ENCODE results near the gene CRYBG1.

- TF ChIP-seq, protein P1, sequence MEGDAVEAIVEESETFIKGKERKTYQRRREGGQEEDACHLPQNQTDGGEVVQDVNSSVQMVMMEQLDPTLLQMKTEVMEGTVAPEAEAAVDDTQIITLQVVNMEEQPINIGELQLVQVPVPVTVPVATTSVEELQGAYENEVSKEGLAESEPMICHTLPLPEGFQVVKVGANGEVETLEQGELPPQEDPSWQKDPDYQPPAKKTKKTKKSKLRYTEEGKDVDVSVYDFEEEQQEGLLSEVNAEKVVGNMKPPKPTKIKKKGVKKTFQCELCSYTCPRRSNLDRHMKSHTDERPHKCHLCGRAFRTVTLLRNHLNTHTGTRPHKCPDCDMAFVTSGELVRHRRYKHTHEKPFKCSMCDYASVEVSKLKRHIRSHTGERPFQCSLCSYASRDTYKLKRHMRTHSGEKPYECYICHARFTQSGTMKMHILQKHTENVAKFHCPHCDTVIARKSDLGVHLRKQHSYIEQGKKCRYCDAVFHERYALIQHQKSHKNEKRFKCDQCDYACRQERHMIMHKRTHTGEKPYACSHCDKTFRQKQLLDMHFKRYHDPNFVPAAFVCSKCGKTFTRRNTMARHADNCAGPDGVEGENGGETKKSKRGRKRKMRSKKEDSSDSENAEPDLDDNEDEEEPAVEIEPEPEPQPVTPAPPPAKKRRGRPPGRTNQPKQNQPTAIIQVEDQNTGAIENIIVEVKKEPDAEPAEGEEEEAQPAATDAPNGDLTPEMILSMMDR (conservative IDR thresholded peaks at IDR 0.05; ENCODE audit: low read depth, low read length) = no peak
- no peak for TF ChIP-seq POLR2A (IDR thresholded peaks at IDR 0.05; ENCODE audit: low read depth, low read length)
- TF ChIP-seq USF2 (IDR thresholded peaks at IDR 0.05; ENCODE audit: low read depth, low read length) = no peak
These were observed 149.8 kb downstream of the CRYBG1 start for GRCh38 chr6:106510090-106510970.

Measured in IMR-90 (cell line).